ENCODE measurements around the gene ZNF689. TPM values are rescaled to one million over a fixed set of nuclear protein-coding genes. Genes with fewer than 3 reads are reported as not detected.
A peak's percentile ranks its signal among the peaks of the same experiment; 100 is the strongest.

Gene ZNF689
- total and polyA plus RNA-seq, 2 of the 13 experiments (the other 11 are each of a cell fraction or from before 2014, with no cell fraction given), result 9.7 to 19.5 TPM

DNA sequence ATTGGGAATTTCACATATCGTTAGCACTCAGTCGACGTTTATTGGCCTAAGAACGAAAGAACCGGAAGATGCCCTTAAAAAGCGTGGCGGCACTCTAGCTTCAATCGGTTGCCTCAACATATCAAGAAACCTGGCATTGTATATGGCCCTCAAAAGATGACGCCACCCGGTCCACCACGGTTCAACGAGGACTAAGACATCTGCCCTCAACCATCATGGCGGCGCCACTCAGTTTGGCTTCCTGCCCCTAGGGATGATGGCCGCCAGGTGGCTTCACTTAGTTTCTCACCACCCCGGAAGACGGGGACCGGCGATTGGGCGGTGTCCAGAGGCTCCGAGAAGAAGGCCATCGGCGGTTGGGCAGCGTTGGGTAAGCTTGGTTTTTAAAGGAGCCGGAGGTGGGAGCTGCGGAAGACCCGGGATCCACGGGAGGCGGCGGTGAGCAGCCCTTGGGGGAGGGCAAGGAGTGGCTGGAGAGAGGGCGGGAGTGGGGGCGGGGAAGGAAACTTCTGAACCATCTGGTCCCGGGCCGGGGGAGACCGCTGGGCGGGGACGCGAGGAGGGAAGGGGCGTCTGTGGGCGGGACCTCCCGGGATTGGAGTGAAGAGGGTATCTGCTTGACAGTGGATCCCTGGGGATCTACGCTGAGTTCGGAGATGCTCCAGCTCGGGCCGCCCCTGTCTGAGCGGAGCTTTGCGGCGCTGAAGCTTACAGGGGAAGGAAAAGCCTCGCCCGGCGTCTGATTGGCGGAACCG lies 40.4 kb upstream of the ZNF689 start, which contains the start of gene PRR14 (continued):
- TF ChIP-seq ZNF280D (CRISPR knock-in tag; IDR thresholded peaks at IDR 0.05), result peak; percentile 33; the same call in 1 of the 2 replicates
- TF ChIP-seq, protein P1, sequence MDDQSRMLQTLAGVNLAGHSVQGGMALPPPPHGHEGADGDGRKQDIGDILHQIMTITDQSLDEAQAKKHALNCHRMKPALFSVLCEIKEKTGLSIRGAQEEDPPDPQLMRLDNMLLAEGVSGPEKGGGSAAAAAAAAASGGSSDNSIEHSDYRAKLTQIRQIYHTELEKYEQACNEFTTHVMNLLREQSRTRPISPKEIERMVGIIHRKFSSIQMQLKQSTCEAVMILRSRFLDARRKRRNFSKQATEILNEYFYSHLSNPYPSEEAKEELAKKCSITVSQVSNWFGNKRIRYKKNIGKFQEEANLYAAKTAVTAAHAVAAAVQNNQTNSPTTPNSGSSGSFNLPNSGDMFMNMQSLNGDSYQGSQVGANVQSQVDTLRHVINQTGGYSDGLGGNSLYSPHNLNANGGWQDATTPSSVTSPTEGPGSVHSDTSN (CRISPR knock-in tag; IDR thresholded peaks at IDR 0.05; ENCODE audit: borderline replicate concordance), result no peak
- TF ChIP-seq, protein P2, sequence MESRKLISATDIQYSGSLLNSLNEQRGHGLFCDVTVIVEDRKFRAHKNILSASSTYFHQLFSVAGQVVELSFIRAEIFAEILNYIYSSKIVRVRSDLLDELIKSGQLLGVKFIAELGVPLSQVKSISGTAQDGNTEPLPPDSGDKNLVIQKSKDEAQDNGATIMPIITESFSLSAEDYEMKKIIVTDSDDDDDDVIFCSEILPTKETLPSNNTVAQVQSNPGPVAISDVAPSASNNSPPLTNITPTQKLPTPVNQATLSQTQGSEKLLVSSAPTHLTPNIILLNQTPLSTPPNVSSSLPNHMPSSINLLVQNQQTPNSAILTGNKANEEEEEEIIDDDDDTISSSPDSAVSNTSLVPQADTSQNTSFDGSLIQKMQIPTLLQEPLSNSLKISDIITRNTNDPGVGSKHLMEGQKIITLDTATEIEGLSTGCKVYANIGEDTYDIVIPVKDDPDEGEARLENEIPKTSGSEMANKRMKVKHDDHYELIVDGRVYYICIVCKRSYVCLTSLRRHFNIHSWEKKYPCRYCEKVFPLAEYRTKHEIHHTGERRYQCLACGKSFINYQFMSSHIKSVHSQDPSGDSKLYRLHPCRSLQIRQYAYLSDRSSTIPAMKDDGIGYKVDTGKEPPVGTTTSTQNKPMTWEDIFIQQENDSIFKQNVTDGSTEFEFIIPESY (CRISPR knock-in tag; IDR thresholded peaks at IDR 0.05), result peak; percentile 3; the same call in 1 of the 2 replicates
- no peak for TF ChIP-seq MTF1 (CRISPR knock-in tag; IDR thresholded peaks at IDR 0.05)
- TF ChIP-seq, protein P3, sequence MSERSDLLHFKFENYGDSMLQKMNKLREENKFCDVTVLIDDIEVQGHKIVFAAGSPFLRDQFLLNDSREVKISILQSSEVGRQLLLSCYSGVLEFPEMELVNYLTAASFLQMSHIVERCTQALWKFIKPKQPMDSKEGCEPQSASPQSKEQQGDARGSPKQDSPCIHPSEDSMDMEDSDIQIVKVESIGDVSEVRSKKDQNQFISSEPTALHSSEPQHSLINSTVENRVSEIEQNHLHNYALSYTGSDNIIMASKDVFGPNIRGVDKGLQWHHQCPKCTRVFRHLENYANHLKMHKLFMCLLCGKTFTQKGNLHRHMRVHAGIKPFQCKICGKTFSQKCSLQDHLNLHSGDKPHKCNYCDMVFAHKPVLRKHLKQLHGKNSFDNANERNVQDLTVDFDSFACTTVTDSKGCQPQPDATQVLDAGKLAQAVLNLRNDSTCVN (CRISPR knock-in tag; IDR thresholded peaks at IDR 0.05; ENCODE audit: borderline replicate concordance), result no peak
- no peak for TF ChIP-seq ZFP36L2 (CRISPR knock-in tag; IDR thresholded peaks at IDR 0.05)
- TF ChIP-seq, protein P4, sequence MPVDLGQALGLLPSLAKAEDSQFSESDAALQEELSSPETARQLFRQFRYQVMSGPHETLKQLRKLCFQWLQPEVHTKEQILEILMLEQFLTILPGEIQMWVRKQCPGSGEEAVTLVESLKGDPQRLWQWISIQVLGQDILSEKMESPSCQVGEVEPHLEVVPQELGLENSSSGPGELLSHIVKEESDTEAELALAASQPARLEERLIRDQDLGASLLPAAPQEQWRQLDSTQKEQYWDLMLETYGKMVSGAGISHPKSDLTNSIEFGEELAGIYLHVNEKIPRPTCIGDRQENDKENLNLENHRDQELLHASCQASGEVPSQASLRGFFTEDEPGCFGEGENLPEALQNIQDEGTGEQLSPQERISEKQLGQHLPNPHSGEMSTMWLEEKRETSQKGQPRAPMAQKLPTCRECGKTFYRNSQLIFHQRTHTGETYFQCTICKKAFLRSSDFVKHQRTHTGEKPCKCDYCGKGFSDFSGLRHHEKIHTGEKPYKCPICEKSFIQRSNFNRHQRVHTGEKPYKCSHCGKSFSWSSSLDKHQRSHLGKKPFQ (CRISPR knock-in tag; IDR thresholded peaks at IDR 0.05; ENCODE audit: insufficient replicate concordance), result peak; percentile 7
- no peak for TF ChIP-seq ZNF24 (IDR thresholded peaks at IDR 0.05)
- TF ChIP-seq ZKSCAN5 (CRISPR knock-in tag; IDR thresholded peaks at IDR 0.05), result no peak
- TF ChIP-seq, protein P5, sequence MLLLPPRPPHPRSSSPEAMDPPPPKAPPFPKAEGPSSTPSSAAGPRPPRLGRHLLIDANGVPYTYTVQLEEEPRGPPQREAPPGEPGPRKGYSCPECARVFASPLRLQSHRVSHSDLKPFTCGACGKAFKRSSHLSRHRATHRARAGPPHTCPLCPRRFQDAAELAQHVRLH (CRISPR knock-in tag; IDR thresholded peaks at IDR 0.05; ENCODE audit: borderline replicate concordance, low read depth), result no peak; the same call in 1 of the 2 replicates
- no peak; the same call in 1 of the 2 replicates for TF ChIP-seq SMYD3 (CRISPR knock-in tag; IDR thresholded peaks at IDR 0.05)
- no peak for TF ChIP-seq ZBTB49 (CRISPR knock-in tag; IDR thresholded peaks at IDR 0.05; ENCODE audit: borderline replicate concordance)
- TF ChIP-seq ZSCAN22 (CRISPR knock-in tag; IDR thresholded peaks at IDR 0.05), result 0 out of 2 replicates have a peak, but pooled peaks have one; percentile 34
- TF ChIP-seq ZNF605 (CRISPR knock-in tag; IDR thresholded peaks at IDR 0.05), result no peak
- peak; percentile 51; the same call in 1 of the 2 replicates for TF ChIP-seq ZBTB7A (CRISPR knock-in tag; IDR thresholded peaks at IDR 0.05)
- no peak for TF ChIP-seq ZNF577 (CRISPR knock-in tag; IDR thresholded peaks at IDR 0.05; ENCODE audit: borderline replicate concordance, low read depth)

All from HepG2 (cell line).